Caco-2 (cell line): ENCODE data around the gene LRRC49. TPM values are rescaled to one million over a fixed set of nuclear protein-coding genes. Genes with fewer than 3 reads are reported as not detected.

ENCODE experiments used
- BruUV-seq: library from RNA; stranded (reverse); fragments of 400-500 nt; replicated peaks from 2 replicates; lab custom pipeline; 2021; lab: Mats Ljungman, UMichigan
- CTCF ChIA-PET: fragments of 300-600 bp; sonication (Branson Sonifier 250); formaldehyde crosslinking; loops from one replicate; lab custom pipeline; 2022; ENCODE audit warnings: antibody characterized with exemption; lab: Charles Lee
- POLR2A ChIA-PET: fragments of 300-600 bp; sonication (Branson Sonifier 250); formaldehyde crosslinking; loops from one replicate; lab custom pipeline; 2022; ENCODE audit warnings: antibody characterized with exemption; lab: Charles Lee
- DNase-seq, 2 experiments: peaks; one replicate each; pipeline versions ENCODE4 v3.0.0 to v3.0.0-alpha.2; 2020 to 2022
- H3K27me3 ChIP-seq: replicated peaks from 2 replicates; pipeline ENCODE4 v1.6.0; 2011; ENCODE audit warnings: low read length; ENCODE audit not compliant: control insufficient read depth, insufficient read depth
- H3K36me3 ChIP-seq: 2 replicates; pipeline ENCODE4 v1.5.1; 2011; ENCODE audit warnings: low read length; ENCODE audit not compliant: control insufficient read depth, insufficient read depth
- H3K4me1 ChIP-seq: fragments of 250-450 bp; sonication (Bioruptor Pico); 2 replicates; pipeline ENCODE4 v1.5.1; 2020; ENCODE audit warnings: mild to moderate bottlenecking
- H3K4me3 ChIP-seq: 2 replicates; pipeline ENCODE4 v1.5.1; 2011; ENCODE audit warnings: low read depth, mild to moderate bottlenecking, control low read depth, low read length
- H3K9me3 ChIP-seq: fragments of 250-450 bp; sonication (Bioruptor Pico); 2 replicates; pipeline ENCODE4 v1.5.1; 2020; ENCODE audit warnings: mild to moderate bottlenecking, moderate library complexity
- H3K27ac Mint-ChIP-seq: one replicate; pipeline ENCODE4 v1.8.0; 2022; ENCODE audit warnings: mixed read lengths; ENCODE audit not compliant: unreplicated experiment
- H3K27me3 Mint-ChIP-seq: one replicate; pipeline ENCODE4 v1.8.0; 2022; ENCODE audit warnings: mixed read lengths; ENCODE audit not compliant: insufficient read depth, unreplicated experiment
- H3K36me3 Mint-ChIP-seq: one replicate; pipeline ENCODE4 v1.8.0; 2022; ENCODE audit warnings: mild to moderate bottlenecking, mixed read lengths; ENCODE audit not compliant: insufficient read depth, unreplicated experiment
- H3K4me1 Mint-ChIP-seq: one replicate; pipeline ENCODE4 v1.8.0; 2022; ENCODE audit warnings: low read depth, mixed read lengths; ENCODE audit not compliant: unreplicated experiment
- H3K4me3 Mint-ChIP-seq: one replicate; pipeline ENCODE4 v1.8.0; 2022; ENCODE audit warnings: mild to moderate bottlenecking, moderate library complexity, mixed read lengths; ENCODE audit not compliant: unreplicated experiment
- H3K9me3 Mint-ChIP-seq: one replicate; pipeline ENCODE4 v1.8.0; 2022; ENCODE audit warnings: mixed read lengths; ENCODE audit not compliant: unreplicated experiment
- CTCF ChIP-seq, 2 experiments: fragments of 200-600 bp in 1 of 2; IDR thresholded peaks; 1 replicate in 1 of 2; 2 replicates in 1 of 2; pipeline versions ENCODE4 v1.5.1 to v1.8.0; 2011 to 2022; ENCODE audit warnings: antibody characterized with exemption in 1 of 2, control low read depth in 1 of 2, inconsistent platforms in 1 of 2, low read depth in 1 of 2, low read length in 1 of 2, mild to moderate bottlenecking in 1 of 2, moderate library complexity in 1 of 2; ENCODE audit not compliant: insufficient read depth in 1 of 2, severe bottlenecking in 1 of 2, unreplicated experiment in 1 of 2
- intact Hi-C: fragments of 100-400 bp; cut with micrococcal nuclease; formaldehyde crosslinking; loops from one replicate; pipeline ENCODE4 v1.10.0; 2022; ENCODE audit not compliant: unreplicated experiment
- total RNA-seq: library from RNA; stranded (reverse); gene quantifications from 2 replicates; pipeline ENCODE4 v1.2.3, GENCODE V29; 2022

The LRRC49 gene
- total RNA-seq, 1 experiment from 2014 or later = 0.82 TPM

- intact Hi-C loops = no loop called here
- Histone ChIP-seq H3K36me3 (no peaks in the 10 kb centered on the region; the same call in 1 of the 2 replicates), H3K4me1 (no peaks in the 10 kb centered on the region), H3K4me3 (no peak overlapping the region), H3K9me3 (no peaks in the 10 kb centered on the region), H3K27me3 (no peaks in the 10 kb centered on the region; the same call in 1 of the 2 replicates)
- no peak for DNase-seq
- BruUV-seq = no TSS peak
- Mint-ChIP-seq H3K27ac (no peak overlapping the region), H3K4me1 (peaks cover 5% of the 10 kb centered on the region), H3K4me3 (no peak overlapping the region), H3K36me3 (no peaks in the 10 kb centered on the region), H3K27me3 (no peaks in the 10 kb centered on the region), H3K9me3 (no peaks in the 10 kb centered on the region)
- no peak for TF ChIP-seq CTCF (IDR thresholded peaks at IDR 0.05; ENCODE audit: insufficient read depth in 1 of 2, low read depth in 1 of 2, low read length in 1 of 2, severe bottlenecking in 1 of 2, unreplicated experiment in 1 of 2)
- POLR2A ChIA-PET = no interaction called here
- CTCF ChIA-PET = no interaction called here
Measured at GRCh38 chr15:70851889-70852288, 40.7 kb upstream of the LRRC49 start.

GRCh38 chr15:70852501-70853317 is 39.9 kb upstream of the LRRC49 start:
- no peak for DNase-seq
- CTCF ChIA-PET = no interaction called here
- no peaks in the 10 kb centered on the region for H3K36me3 Mint-ChIP-seq
- peaks cover 9% of the 10 kb centered on the region for H3K4me1 Mint-ChIP-seq
- TF ChIP-seq CTCF (IDR thresholded peaks at IDR 0.05; ENCODE audit: insufficient read depth in 1 of 2, low read depth in 1 of 2, low read length in 1 of 2, severe bottlenecking in 1 of 2, unreplicated experiment in 1 of 2) = no peak
- H3K27ac Mint-ChIP-seq = peak overlapping the region; percentile 35
- TSS peak; percentile 51 for BruUV-seq
- intact Hi-C loops = no loop called here
- peak overlapping the region; percentile 81 for H3K4me3 ChIP-seq
- POLR2A ChIA-PET = no interaction called here
- H3K9me3 Mint-ChIP-seq = no peaks in the 10 kb centered on the region
- H3K9me3 ChIP-seq = no peaks in the 10 kb centered on the region
- no peaks in the 10 kb centered on the region for H3K27me3 Mint-ChIP-seq
- peak overlapping the region; percentile 94 for H3K4me3 Mint-ChIP-seq
- no peaks in the 10 kb centered on the region; the same call in 1 of the 2 replicates for H3K36me3 ChIP-seq
- no peaks in the 10 kb centered on the region; the same call in 1 of the 2 replicates for H3K27me3 ChIP-seq
- H3K4me1 ChIP-seq = no peaks in the 10 kb centered on the region

- no peaks in the 10 kb centered on the region for H3K9me3 Mint-ChIP-seq
- H3K36me3 ChIP-seq = no peaks in the 10 kb centered on the region; the same call in 1 of the 2 replicates
- peak overlapping the region; percentile 35 for H3K27ac Mint-ChIP-seq
- peak overlapping the region; percentile 94 for H3K4me3 Mint-ChIP-seq
- no peak for TF ChIP-seq CTCF (IDR thresholded peaks at IDR 0.05; ENCODE audit: insufficient read depth in 1 of 2, low read depth in 1 of 2, low read length in 1 of 2, severe bottlenecking in 1 of 2, unreplicated experiment in 1 of 2)
- no peaks in the 10 kb centered on the region for H3K36me3 Mint-ChIP-seq
- ChIA-PET CTCF (interaction anchor here (0.8 to 1.6 kb wide), 2 partner anchors 21 to 39 kb away, joined by 4 to 7 read pairs; partner anchors contain the start of gene LRRC49), POLR2A (no interaction called here)
- no peaks in the 10 kb centered on the region for H3K27me3 Mint-ChIP-seq
- H3K4me1 ChIP-seq = no peaks in the 10 kb centered on the region
- H3K4me3 ChIP-seq = peak overlapping the region; percentile 81
- no peaks in the 10 kb centered on the region for H3K9me3 ChIP-seq
- H3K27me3 ChIP-seq = no peaks in the 10 kb centered on the region; the same call in 1 of the 2 replicates
- DNase-seq = no peak
- intact Hi-C loops = no loop called here
- H3K4me1 Mint-ChIP-seq = peaks cover 9% of the 10 kb centered on the region
- BruUV-seq = no TSS peak
Measured at GRCh38 chr15:70853318-70853972, 39.2 kb upstream of the LRRC49 start.
